Ovary (tissue), 9 donors: ENCODE data around the gene IGF1R. TPM values are rescaled to one million over a fixed set of nuclear protein-coding genes. Genes with fewer than 3 reads are reported as not detected.

Source experiments
- DNase-seq, 5 donors: peaks; one replicate each; pipeline ENCODE4 v3.0.0-alpha.2; 2019 to 2020
- H3K27ac ChIP-seq, 2 donors: fragments of 200-600 bp; one replicate each; pipeline versions ENCODE4 v1.5.1 to v1.8.0; 2019 to 2022
- H3K27me3 ChIP-seq: fragments of 200-600 bp; one replicate; pipeline ENCODE4 v1.8.0; 2022
- H3K36me3 ChIP-seq: fragments of 200-600 bp; sonication (generic); one replicate; pipeline ENCODE4 v1.5.1; 2019
- H3K4me1 ChIP-seq: one replicate; pipeline ENCODE4 v1.8.1; 2013; ENCODE audit warnings: mild to moderate bottlenecking, moderate library complexity; ENCODE audit not compliant: insufficient read depth
- H3K4me3 ChIP-seq: fragments of 200-600 bp; sonication (generic); one replicate; pipeline ENCODE4 v1.5.1; 2017
- H3K9me3 ChIP-seq, 2 donors: fragments of 200-600 bp in 1 of 2; sonication (generic) in 1 of 2; one replicate each; pipeline versions ENCODE4 v1.5.1 to v1.8.1; 2013 to 2019; ENCODE audit warnings: mild to moderate bottlenecking in 1 of 2, moderate library complexity in 1 of 2
- CTCF ChIP-seq, 3 donors: fragments of 450-650 bp in 2 of 3; fragments of 200-600 bp in 1 of 3; IDR thresholded peaks; one replicate each; pipeline versions ENCODE4 v1.5.1 to v1.8.0; 2016 to 2022; ENCODE audit warnings: antibody characterized with exemption in 3 of 3, mild to moderate bottlenecking in 1 of 3
- EP300 ChIP-seq: sonication (generic); formaldehyde crosslinking; IDR thresholded peaks from one replicate; pipeline ENCODE4 v1.6.1; 2017; ENCODE audit warnings: antibody characterized with exemption
- POLR2A ChIP-seq: fragments of 450-650 bp; IDR thresholded peaks from one replicate; pipeline ENCODE4 v1.6.1; 2017; ENCODE audit warnings: antibody characterized with exemption, mild to moderate bottlenecking, moderate library complexity
- WGBS, 3 donors: extraction: QIAGEN DNeasy Blood & Tissue Kit in 1 of 3; methylation state at CpG; one replicate each; pipeline versions ENCODE4 v1.1.5 to v1.1.7; 2013 to 2017; 5-methylcytosine and 5-hydroxymethylcytosine counted together
- intact Hi-C, 4 donors: fragments of 100-400 bp; cut with DNase I; formaldehyde crosslinking; loops; one replicate each; pipeline versions ENCODE4 v1.11.0 to v1.15.1; 2022 to 2023
- polyA plus RNA-seq, 2 donors: library from polyadenylated mRNA; stranded (reverse); fragments of 200-250 nt in 1 of 2; fragments of 350-450 nt in 1 of 2; fragmentation: Illumina TruSeq in 1 of 2; extraction: RNeasy Lipid Tissue Mini Kit (QIAGEN cat#74804) in 1 of 2; gene quantifications; one replicate each; pipeline ENCODE4 v1.2.3, GENCODE V29; 2013 to 2014
- total RNA-seq, 7 donors: library from RNA; depleted of rRNA in 2 of 7; stranded (reverse); fragments of >200 nt in 2 of 7; fragmentation: NEBNext Ultra II Directional in 3 of 7; extraction: Animal tissue kit (Norgen Biotek cat#: 25700) in 3 of 7; gene quantifications; one replicate each; pipeline versions ENCODE4 v1.1.0 to v1.2.4, GENCODE V29; 2016 to 2023
- donor health status: DM: no; HTN: no; CAD: no; lungs with moderate emphysema.
- donor health status: DM: no; HTN: no; CAD: no.
- donor health status: Bipolar disorder and iron deficiency.
- donor health status: DM: yes; HTN: yes; CAD: no.
- donor health status: DM: no; HTN: no; CAD: no.
- donor health status: DM: yes; HTN: yes; CAD: no.

IGF1R gene
- total and polyA plus RNA-seq, 9 donors: 15.4 to 88.7 (median 68.9) TPM

- H3K4me3 ChIP-seq: no peak overlapping the region
Observed at GRCh38 chr15:98859149-98859548, 210.8 kb downstream of the IGF1R start.

GRCh38 chr15:98860281-98861041 is 212.1 kb downstream of the IGF1R start:
- Histone ChIP-seq H3K27ac (peak overlapping the region in 1 of 2 donors; percentile 74), H3K4me1 (peaks cover 28% of the 10 kb centered on the region), H3K36me3 (no peaks in the 10 kb centered on the region), H3K27me3 (no peaks in the 10 kb centered on the region), H3K9me3 (no peaks in the 10 kb centered on the region), H3K4me3 (no peak overlapping the region)
- 26 to 36% (median 32%) methylated on average over 4 of the region's 4 CpGs for WGBS, 3 donors
- intact Hi-C loops: loop anchor here in 1 of 4 donors (10.0 kb wide), 1 partner anchor 214 kb away; no protein-coding TSS in a partner anchor
- no peak for DNase-seq
- TF ChIP-seq EP300: no peak
- TF ChIP-seq POLR2A: no peak
- no peak for TF ChIP-seq CTCF (IDR thresholded peaks at IDR 0.05)

More at GRCh38 chr15:98859149-98859548, 210.8 kb downstream of the IGF1R start:
- intact Hi-C loops: no loop called here
- H3K27ac ChIP-seq: peak overlapping the region in 1 of 2 donors; percentile 74
- no peaks in the 10 kb centered on the region for H3K36me3 ChIP-seq
- TF ChIP-seq POLR2A (no peak), EP300 (no peak), CTCF (IDR thresholded peaks at IDR 0.05) (no peak)
- no peaks in the 10 kb centered on the region for H3K27me3 ChIP-seq
- H3K9me3 ChIP-seq: no peaks in the 10 kb centered on the region
- peaks cover 28% of the 10 kb centered on the region for H3K4me1 ChIP-seq
- 68 to 82% (median 74%) methylated on average over 6 of the region's 6 CpGs for WGBS, 3 donors
- no peak for DNase-seq

GRCh38 chr15:98861188-98861587 is 212.8 kb downstream of the IGF1R start:
- H3K4me3 ChIP-seq: no peak overlapping the region
- TF ChIP-seq EP300 (no peak), POLR2A (no peak), CTCF (IDR thresholded peaks at IDR 0.05) (no peak)
- WGBS, 3 donors: 83 to 90% (median 86%) methylated on average over 6 of the region's 6 CpGs
- intact Hi-C loops: loop anchor here in 1 of 4 donors (10.0 kb wide), 1 partner anchor 214 kb away; no protein-coding TSS in a partner anchor
- peaks cover 23% of the 10 kb centered on the region for H3K4me1 ChIP-seq
- no peaks in the 10 kb centered on the region for H3K9me3 ChIP-seq
- H3K36me3 ChIP-seq: no peaks in the 10 kb centered on the region
- no peak overlapping the region for H3K27ac ChIP-seq
- no peak for DNase-seq
- H3K27me3 ChIP-seq: no peaks in the 10 kb centered on the region

- intact Hi-C loops: loop anchor here in 1 of 4 donors (10.0 kb wide), 1 partner anchor 211 kb away; no protein-coding TSS in a partner anchor
Observed at GRCh38 chr15:98863983-98864382, 215.6 kb downstream of the IGF1R start.

More at GRCh38 chr15:98863983-98864382, 215.6 kb downstream of the IGF1R start:
- no peak for DNase-seq
- no peak for TF ChIP-seq EP300
- no peak for TF ChIP-seq POLR2A
- no peak for TF ChIP-seq CTCF (IDR thresholded peaks at IDR 0.05)
- Histone ChIP-seq H3K4me1 (peaks cover 22% of the 10 kb centered on the region), H3K27me3 (no peaks in the 10 kb centered on the region), H3K27ac (no peak overlapping the region), H3K4me3 (no peak overlapping the region), H3K36me3 (no peaks in the 10 kb centered on the region), H3K9me3 (no peaks in the 10 kb centered on the region)
